GM18909 (cell line): ENCODE measurements around the gene ZER1.
A peak's percentile ranks its signal among the peaks of the same experiment; 100 is the strongest.

Experiments
- ATAC-seq: cut with Tn5 transposase; IDR thresholded peaks from one replicate; pipeline ENCODE4 v1.9.1; 2021; ENCODE audit warnings: mild to moderate bottlenecking; ENCODE audit not compliant: unreplicated experiment, poor library complexity

Gene ZER1

GRCh38 chr9:128718475-128718874 is 53.3 kb downstream of the ZER1 start:
- no peak for ATAC-seq

DNA sequence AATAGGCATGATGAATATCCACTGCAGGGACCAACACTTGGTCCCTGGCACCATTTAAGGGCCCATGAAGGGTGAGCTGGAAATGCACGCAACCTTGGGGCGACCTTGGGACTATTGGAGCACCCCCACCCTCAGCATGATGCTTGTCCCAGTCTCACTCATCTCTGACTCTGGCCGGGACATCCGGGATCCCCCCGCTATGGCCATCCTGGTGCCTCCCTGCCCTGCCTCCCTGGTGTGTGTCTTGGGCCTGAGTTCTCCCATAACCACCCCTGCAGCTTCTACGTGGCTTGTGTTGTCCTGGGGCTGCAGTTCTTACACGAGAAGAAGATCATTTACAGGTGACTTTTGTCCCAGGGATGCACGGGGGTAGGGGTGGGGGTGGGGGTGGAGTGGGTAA is 53.7 kb downstream of the ZER1 start:
- ATAC-seq: no peak

GRCh38 chr9:128716581-128717254 is 55.0 kb downstream of the ZER1 start:
- no peak for ATAC-seq

DNA sequence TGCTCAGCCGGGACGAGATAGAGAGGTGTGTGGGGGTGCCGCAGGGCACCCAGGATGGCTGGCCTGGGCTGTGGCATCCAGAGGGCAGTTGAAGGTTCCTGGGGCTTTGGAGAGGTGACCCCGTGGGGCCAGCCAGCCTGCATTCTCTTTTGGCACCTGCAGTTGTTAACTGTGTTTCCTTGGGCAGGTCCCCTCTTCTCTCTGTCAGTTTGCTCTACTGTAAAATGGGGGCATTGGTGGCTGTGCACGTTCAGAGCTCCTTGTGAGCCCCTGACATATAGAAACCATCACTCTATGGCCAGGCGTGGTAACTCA is 56.3 kb downstream of the ZER1 start:
- no peak for ATAC-seq

- no peak for ATAC-seq
Measured at GRCh38 chr9:128714586-128715435, 56.9 kb downstream of the ZER1 start.

DNA sequence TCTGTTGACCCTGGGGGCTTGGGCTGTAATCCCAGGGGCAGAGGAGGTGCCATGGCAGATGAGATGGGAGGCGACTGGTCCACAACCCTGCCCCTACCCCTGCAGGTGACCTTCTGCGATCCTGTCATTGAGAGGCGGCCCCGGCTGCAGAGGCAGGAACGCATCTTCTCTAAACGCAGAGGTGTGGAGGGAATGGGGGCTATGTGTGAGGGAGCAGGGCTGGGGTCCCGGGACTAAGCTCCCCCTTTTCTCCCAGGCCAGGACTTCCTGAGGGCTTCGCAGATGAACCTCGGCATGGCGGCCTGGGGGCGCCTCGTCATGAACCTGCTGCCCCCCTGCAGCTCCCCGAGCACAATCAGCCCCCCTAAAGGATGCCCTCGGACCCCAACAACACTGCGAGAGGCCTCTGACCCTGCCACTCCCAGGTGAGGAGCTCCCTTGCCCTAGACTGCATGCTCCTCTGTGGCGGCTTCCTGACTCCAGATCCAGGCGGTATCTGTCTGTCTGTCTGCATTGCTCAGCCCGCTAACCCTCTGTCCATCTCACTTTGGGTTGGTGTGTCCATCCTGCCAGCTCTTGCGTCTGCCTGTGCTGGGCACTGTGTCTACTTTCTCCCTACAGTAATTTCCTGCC is 57.7 kb downstream of the ZER1 start:
- ATAC-seq: no peak

DNA sequence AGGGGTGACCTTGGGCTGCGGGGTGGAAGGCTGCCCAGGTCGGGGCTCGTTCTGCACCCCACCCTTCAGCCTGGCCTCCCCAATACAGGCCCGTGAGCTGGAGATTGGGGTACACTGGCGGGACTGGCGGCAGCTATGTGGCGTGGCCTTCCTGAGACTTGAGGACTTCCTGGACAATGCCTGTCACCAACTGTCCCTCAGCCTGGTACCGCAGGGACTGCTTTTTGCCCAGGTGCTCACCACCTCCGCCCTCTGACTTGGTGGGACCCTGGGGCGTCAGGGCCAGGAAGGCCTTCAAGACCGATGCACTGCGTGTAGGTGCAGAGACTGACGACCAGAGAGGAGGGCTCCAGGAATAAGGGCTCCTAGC is 58.3 kb downstream of the ZER1 start:
- no peak for ATAC-seq

GRCh38 chr9:128712451-128713410 is 59.0 kb downstream of the ZER1 start:
- no peak for ATAC-seq

DNA sequence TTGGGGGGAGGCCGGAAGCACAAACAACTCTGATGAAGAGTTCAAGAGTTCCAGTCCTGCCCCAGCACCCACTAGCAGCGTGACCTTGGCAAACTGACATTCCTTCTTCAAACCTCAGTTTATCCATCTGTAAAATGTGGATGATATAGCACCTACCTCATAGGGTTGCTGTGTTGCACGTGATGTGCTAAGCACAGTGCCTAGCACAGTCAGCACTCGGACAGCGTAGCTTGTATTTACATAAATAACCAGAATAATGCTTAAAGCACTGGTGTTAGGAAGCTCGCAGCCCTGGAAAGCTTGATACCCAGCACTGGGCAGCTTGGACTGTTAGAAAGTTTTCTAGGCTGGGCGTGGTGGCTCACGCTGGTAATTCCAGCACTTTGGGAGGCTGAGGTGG is 64.3 kb downstream of the ZER1 start:
- ATAC-seq: no peak

GRCh38 chr9:128706671-128707381 is 64.9 kb downstream of the ZER1 start:
- no peak for ATAC-seq

GRCh38 chr9:128706045-128706444 is 65.7 kb downstream of the ZER1 start:
- no peak for ATAC-seq

GRCh38 chr9:128705051-128705965 is 66.4 kb downstream of the ZER1 start:
- ATAC-seq: no peak

DNA sequence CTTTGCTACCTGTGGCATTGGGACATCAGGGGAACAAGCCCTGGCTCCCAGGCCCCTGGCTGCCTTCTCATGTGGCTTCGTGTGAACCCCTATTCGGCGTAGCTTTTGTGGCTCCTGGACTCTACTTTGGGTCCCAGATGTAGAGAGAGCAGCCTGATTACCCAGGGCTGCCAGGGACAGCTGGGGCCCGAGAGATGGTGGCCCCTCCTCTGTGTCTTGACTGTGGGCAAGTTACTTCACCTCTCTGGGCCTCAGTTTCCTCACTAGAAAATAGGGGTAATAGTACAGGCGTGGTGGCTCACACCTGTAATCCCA is 67.4 kb downstream of the ZER1 start:
- no peak for ATAC-seq

DNA sequence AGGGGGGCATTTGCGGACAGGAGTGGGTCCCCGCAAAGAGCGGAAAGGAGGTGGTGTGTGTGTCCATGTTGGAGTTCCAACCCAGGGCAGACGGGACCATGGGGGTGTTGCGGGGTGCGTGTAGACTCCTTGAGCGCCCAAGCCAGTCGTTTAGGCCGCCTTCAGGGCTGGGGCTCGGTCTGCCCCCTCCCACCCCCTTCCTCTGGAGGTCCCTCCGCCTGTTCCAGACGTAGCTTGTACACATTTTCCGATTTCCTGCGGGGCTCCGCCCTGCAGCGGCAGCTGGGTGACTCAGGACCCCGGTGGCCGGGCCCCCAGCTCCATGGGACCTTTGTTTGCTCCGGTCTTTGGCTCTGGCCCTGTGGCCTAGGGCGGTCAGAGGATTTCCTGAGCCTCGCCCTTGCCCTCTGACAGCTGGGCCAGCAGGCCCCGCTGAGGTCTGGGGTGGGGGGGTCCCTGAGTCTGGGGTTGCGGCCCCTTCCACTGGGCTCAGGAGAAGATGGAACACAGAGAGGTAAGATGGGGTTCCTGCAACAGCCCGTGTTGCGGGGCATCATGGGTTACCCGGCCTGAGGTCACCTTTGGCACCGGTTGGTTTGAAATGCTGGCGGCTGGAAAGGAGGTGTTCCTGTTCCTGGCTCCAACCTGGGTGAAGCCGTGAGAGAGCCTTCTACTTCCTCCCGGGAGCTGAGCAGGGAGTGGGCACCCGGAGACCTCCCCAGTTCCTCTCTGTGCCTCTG is 67.9 kb downstream of the ZER1 start:
- ATAC-seq: no peak

GRCh38 chr9:128702949-128703615 is 68.6 kb downstream of the ZER1 start:
- peak; percentile 23 for ATAC-seq

DNA sequence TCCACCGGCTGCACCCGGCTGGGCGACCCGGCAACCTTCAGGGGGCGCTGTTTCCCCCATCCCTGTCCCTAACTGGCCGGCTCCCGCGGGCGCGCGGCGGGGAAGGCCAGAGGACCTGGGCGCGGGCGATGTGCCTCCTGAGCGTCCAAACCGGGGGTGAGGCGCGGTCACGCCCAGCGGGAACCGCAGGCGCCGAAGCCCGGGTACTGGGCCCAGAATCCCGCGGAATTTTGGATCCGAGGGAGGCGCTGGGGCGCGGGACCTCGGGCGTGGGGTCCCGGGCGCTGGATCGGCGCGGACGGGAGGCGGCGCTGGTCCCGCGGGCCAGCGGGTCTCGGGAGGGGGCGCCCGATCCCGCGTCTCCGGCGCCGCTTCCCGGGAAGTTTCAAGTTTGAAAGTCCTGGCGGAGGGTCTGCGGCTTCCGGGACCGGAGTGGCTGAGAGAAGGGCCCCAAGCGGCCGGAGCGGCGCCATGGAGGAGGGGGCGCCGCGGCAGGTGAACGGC is 69.2 kb downstream of the ZER1 start, which contains the start of gene PKN3:
Gene PKN3 (plus strand): TSS at position 59 of the 504 bp plus-strand sequence. CDS start 413 bp downstream, at position 472.
- peak; percentile 71 for ATAC-seq

GRCh38 chr9:128701227-128701854 is 70.4 kb downstream of the ZER1 start:
- ATAC-seq: no peak
